Stimulated activated CD8-positive, alpha-beta memory T cell treated with anti-CD3 and anti-CD28 coated beads, Interleukin-2, amount 100 ng/mL, for 1 hour (primary cell): ENCODE results near the gene COX14.
"Not testable (repeated sequence)": the region's sequence is repeated elsewhere in the genome, so short reads cannot be mapped to it uniquely, and the experiment has no call there.

Experiments used
- DNase-seq, 2 donors: peaks; one replicate each; pipeline ENCODE4 v3.0.0-alpha.2; 2020; ENCODE audit warnings: low read depth in 2 of 2

The COX14 gene

GRCh38 chr12:50111693-50112455 is at the start of gene COX14:
Gene COX14 (plus strand): TSS chr12:50112236. CDS start chr12:50120044, 7,808 bp downstream.
- peak; percentile 98 to 99 for DNase-seq

- no peak for DNase-seq
Measured at GRCh38 chr12:50062728-50063460, 49.1 kb upstream of the COX14 start.

GRCh38 chr12:50065726-50066310 is 46.2 kb upstream of the COX14 start:
- DNase-seq, result no peak

GRCh38 chr12:50066402-50066801 is 45.6 kb upstream of the COX14 start:
- DNase-seq, result no peak

GRCh38 chr12:50069069-50069468 is 43.0 kb upstream of the COX14 start:
- DNase-seq, result no peak

GRCh38 chr12:50069539-50069938 is 42.5 kb upstream of the COX14 start:
- DNase-seq, result no peak

GRCh38 chr12:50070314-50071060 is 41.5 kb upstream of the COX14 start:
- DNase-seq, result peak; percentile 36 to 56

- no peak for DNase-seq
Measured at GRCh38 chr12:50072198-50072907, 39.7 kb upstream of the COX14 start.

GRCh38 chr12:50073206-50073605 is 38.8 kb upstream of the COX14 start:
- DNase-seq, result no peak

- no peak for DNase-seq
Measured at GRCh38 chr12:50073712-50074111, 38.3 kb upstream of the COX14 start.

- DNase-seq, result peak; percentile 47 to 65
Measured at GRCh38 chr12:50074936-50075807, 36.9 kb upstream of the COX14 start.

- no peak for DNase-seq
Measured at GRCh38 chr12:50075808-50076170, 36.2 kb upstream of the COX14 start.

GRCh38 chr12:50077099-50077498 is 34.9 kb upstream of the COX14 start:
- DNase-seq, result no peak

- no peak for DNase-seq
Measured at GRCh38 chr12:50078281-50078680, 33.8 kb upstream of the COX14 start.

- DNase-seq, result no peak
Measured at GRCh38 chr12:50079771-50080170, 32.3 kb upstream of the COX14 start.

- no peak for DNase-seq
Measured at GRCh38 chr12:50081096-50081808, 30.8 kb upstream of the COX14 start.

GRCh38 chr12:50082644-50083043 is 29.4 kb upstream of the COX14 start:
- DNase-seq, result no peak

GRCh38 chr12:50083301-50083700 is 28.7 kb upstream of the COX14 start:
- DNase-seq, result no peak

GRCh38 chr12:50084409-50084774 is 27.6 kb upstream of the COX14 start:
- DNase-seq, result not testable (repeated sequence)
